ENCODE data around the gene TESK2.
A peak's percentile ranks its signal among the peaks of the same experiment; 100 is the strongest.

The TESK2 gene

GRCh38 chr1:45319761-45320160 is 171.2 kb downstream of the TESK2 start:
- no peak for TF ChIP-seq CTCF (conservative IDR thresholded peaks at IDR 0.05; ENCODE audit: control insufficient read depth, insufficient read depth, low read depth, low read length)
- DNase-seq (ENCODE audit: low read depth), result no peak
- H3K4me3 ChIP-seq (ENCODE audit: control insufficient read depth, low read depth, low read length), result no peak overlapping the region

- no peak overlapping the region for H3K4me3 ChIP-seq (ENCODE audit: control insufficient read depth, low read depth, low read length)
- TF ChIP-seq CTCF (conservative IDR thresholded peaks at IDR 0.05; ENCODE audit: control insufficient read depth, insufficient read depth, low read depth, low read length), result no peak
- no peak for DNase-seq (ENCODE audit: low read depth)
Measured at GRCh38 chr1:45317166-45317565, 173.8 kb downstream of the TESK2 start.

GRCh38 chr1:45314266-45314665 is 176.7 kb downstream of the TESK2 start:
- no peak overlapping the region for H3K4me3 ChIP-seq (ENCODE audit: control insufficient read depth, low read depth, low read length)
- TF ChIP-seq CTCF (conservative IDR thresholded peaks at IDR 0.05; ENCODE audit: control insufficient read depth, insufficient read depth, low read depth, low read length), result no peak
- DNase-seq (ENCODE audit: low read depth), result no peak

- no peak overlapping the region for H3K4me3 ChIP-seq (ENCODE audit: control insufficient read depth, low read depth, low read length)
- no peak for TF ChIP-seq CTCF (conservative IDR thresholded peaks at IDR 0.05; ENCODE audit: control insufficient read depth, insufficient read depth, low read depth, low read length)
- DNase-seq (ENCODE audit: low read depth), result no peak
Measured at GRCh38 chr1:45306905-45307304, 184.1 kb downstream of the TESK2 start.

GRCh38 chr1:45306319-45306718 is 184.6 kb downstream of the TESK2 start:
- no peak for TF ChIP-seq CTCF (conservative IDR thresholded peaks at IDR 0.05; ENCODE audit: control insufficient read depth, insufficient read depth, low read depth, low read length)
- no peak overlapping the region for H3K4me3 ChIP-seq (ENCODE audit: control insufficient read depth, low read depth, low read length)
- DNase-seq (ENCODE audit: low read depth), result peak; percentile 49

- no peak for TF ChIP-seq CTCF (conservative IDR thresholded peaks at IDR 0.05; ENCODE audit: control insufficient read depth, insufficient read depth, low read depth, low read length)
- no peak for DNase-seq (ENCODE audit: low read depth)
- H3K4me3 ChIP-seq (ENCODE audit: control insufficient read depth, low read depth, low read length), result no peak overlapping the region
Measured at GRCh38 chr1:45305231-45305630, 185.7 kb downstream of the TESK2 start.
